D721Med (cell line): ENCODE results near the gene CNIH3.
"Not testable (repeated sequence)": the region's sequence is repeated elsewhere in the genome, so short reads cannot be mapped to it uniquely, and the experiment has no call there.

Experiments
- DNase-seq: peaks from one replicate; pipeline ENCODE4 v3.0.0; 2011; ENCODE audit warnings: low spot score; ENCODE audit not compliant: insufficient read length
- FAIRE-seq: peaks from 2 replicates; lab custom pipeline; 2011; peaks lifted over from hg19 to GRCh38; lab: Jason Lieb, UNC
- TF ChIP-seq, protein P1 (sequence below): IDR thresholded peaks from 2 replicates; pipeline ENCODE4 v1.5.1; 2012; ENCODE audit warnings: mild to moderate bottlenecking, control low read depth; ENCODE audit not compliant: insufficient read depth; ENCODE audit errors: missing control alignments

Gene CNIH3

DNA sequence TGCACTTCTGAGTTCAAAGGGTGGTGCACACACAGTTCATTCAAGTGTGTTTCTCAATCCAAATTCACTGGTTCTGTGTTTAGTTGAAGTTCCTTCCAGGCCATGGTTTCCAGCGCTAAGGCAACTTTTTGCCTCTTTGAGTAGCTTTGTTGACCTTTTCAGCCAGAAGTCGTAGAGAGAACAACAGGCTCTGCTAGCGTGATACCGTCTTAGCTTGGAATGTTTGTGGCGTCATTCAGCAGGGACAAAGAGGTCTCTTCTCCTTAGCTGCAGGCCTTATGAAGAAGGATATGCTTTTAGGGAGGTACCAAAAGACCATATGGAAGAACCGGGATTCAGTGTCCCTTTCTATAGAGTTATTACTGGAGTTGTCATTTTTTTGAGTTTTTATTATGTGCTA, 65.7 kb downstream of the CNIH3 start:
- no peak for FAIRE-seq
- TF ChIP-seq, protein P1, sequence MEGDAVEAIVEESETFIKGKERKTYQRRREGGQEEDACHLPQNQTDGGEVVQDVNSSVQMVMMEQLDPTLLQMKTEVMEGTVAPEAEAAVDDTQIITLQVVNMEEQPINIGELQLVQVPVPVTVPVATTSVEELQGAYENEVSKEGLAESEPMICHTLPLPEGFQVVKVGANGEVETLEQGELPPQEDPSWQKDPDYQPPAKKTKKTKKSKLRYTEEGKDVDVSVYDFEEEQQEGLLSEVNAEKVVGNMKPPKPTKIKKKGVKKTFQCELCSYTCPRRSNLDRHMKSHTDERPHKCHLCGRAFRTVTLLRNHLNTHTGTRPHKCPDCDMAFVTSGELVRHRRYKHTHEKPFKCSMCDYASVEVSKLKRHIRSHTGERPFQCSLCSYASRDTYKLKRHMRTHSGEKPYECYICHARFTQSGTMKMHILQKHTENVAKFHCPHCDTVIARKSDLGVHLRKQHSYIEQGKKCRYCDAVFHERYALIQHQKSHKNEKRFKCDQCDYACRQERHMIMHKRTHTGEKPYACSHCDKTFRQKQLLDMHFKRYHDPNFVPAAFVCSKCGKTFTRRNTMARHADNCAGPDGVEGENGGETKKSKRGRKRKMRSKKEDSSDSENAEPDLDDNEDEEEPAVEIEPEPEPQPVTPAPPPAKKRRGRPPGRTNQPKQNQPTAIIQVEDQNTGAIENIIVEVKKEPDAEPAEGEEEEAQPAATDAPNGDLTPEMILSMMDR = no peak
- no peak for DNase-seq

DNA sequence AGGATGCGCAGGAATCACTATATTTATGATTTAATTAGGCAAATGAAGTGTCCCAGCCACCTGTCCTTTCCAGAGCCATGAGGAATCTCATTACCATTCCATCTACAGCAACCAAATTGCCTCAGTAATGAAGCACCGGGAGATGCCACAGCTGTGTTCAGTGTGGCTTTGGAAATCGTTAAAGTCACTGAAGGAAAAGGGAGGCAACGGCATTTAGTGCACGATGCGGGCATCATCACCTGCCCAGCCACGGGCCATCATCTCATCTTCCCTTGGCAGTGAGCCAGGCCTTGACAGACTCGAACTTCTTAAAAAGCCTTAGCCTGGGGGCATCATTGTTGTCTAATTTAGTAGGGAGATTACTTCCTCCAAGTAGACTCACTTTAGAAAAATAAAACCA, 67.8 kb downstream of the CNIH3 start:
- TF ChIP-seq, protein P1 = no peak
- FAIRE-seq (no peak), DNase-seq (no peak)

DNA sequence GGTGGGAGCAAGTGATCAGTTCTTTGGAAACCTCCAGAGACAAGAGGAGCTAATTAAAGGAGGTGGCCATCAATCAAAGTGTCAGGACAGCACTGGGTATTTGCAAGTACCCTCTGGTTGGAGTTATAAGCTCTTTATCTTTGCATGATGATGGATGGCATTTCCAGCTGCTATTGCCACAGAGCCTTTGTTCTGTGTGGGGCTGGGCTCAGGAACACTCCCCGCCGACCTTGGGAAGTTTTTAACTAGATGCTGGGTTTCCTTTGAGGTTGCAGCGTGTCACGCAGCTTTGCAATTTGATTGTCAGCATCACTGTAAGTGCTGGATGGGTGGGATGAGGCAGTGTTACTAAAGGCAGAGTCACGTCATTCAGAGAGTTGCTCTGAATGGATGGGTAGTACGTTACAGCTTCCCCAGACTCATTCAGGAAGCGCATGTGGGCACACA, 68.9 kb downstream of the CNIH3 start:
- FAIRE-seq (no peak), DNase-seq (no peak)
- TF ChIP-seq, protein P1 = no peak

DNA sequence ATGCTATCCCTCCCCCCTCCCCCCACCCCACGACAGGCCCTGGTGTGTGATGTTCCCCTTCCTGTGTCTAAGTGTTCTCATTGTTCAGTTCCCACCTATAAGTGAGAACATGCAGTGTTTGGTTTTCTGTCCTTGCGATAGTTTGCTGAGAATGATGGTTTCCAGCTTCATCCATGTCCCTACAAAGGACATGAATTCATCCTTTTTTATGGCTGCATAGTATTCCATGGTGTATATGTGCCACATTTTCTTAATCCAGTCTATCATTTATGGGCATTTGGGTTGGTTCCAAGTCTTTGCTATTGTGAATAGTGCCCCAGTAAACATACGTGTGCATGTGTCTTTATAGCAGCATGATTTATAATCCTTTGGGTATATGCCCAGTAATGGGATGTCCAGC, 70.0 kb downstream of the CNIH3 start:
- not testable (repeated sequence) for FAIRE-seq, DNase-seq

DNA sequence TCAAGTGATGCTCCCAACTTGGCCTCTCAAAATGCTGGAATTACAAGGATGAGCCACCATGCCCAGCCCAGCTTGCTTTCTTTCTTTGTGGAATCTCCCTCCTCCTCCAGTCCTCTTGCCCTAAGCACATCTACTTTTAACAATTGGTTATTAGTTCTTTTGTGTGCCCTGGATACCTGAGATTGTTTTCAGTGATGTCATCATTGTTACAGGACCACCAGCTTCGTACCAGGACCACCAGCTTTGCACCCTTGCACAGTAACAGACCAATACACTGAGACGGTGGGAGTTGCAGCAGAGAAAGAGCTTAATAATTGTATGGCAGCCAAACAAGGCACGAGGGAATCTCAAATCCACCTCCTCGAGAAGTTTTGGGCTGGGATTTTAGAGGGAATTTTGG, 71.3 kb downstream of the CNIH3 start:
- FAIRE-seq (no peak), DNase-seq (no peak)
- TF ChIP-seq, protein P1 = no peak

DNA sequence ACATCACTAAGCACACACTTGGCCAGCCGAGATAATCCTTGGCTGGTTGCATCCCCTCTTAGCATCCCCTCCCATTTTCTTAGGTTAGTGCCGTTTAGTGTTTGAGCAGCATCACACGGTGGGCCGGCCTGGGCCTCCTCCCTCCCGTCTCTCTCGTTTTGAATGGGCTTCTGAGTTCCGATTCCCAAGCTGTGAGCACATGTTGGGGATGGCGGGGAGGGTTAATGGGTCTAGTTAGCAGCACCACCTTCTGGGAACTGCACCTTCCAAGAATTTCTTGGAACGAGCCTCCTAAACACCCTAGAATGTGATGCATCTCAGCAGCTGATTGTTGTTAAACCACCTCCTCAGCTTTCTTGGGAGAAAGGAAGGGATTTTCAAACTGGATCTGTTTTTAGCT, 73.3 kb downstream of the CNIH3 start:
- TF ChIP-seq, protein P1 = no peak
- DNase-seq (no peak), FAIRE-seq (no peak)

DNA sequence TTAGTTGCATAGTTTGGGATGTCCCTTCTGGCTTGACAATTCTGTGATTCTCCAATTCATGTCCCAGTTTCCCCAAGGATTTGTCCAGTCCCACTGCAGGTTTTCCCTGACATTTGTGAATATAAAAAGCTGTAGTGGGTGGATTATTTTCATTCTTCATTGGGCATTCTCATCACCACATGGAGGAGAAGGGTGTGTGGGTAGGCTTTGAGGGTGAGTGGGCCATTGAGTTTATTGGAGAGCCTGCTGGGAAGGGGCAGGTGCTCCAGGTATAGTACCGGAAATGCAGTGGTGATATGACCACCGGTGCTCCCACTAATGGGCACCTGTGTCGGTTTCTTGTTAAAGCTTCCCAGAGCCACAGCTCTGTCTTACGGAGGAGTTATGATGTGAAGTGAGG, 74.5 kb downstream of the CNIH3 start:
- TF ChIP-seq, protein P1 = no peak
- no peak for FAIRE-seq

DNA sequence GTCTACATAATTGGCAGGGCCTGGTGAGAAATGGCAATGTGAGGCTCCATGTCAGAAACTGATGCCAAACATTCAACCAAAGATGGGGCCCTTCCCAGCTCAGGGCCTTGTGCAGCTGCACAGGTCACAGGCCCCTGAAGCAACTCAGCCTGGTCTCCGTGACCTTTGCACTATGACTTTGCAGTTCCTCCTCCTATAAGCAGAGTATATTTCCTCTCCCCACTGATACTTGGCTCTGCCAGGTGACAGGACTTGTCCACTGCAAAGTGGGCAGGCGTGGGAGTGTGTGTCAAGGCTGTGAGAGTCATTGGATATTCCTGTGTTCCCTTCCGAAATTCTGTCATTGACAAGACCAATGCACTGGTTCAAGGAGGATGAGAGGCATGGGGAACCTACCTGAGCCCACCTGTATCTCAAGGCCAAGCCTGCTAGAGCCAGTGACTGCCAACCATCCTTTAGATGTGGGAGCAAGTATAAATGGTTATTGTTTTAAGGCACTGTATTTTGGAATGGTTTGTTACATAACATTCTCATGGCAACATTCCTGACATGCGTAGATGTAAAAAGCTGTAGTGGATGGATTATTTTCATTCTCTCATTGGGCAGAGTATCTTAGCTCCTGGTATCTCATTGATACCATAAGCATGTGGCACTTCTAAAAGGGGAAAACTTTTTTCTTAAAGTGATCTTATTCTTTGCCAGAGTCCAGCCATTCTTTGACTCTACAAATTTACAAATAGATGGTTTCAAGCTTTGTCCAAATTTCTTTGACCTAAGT, 75.2 kb downstream of the CNIH3 start:
- TF ChIP-seq, protein P1 = no peak
- FAIRE-seq = no peak
- DNase-seq = no peak

More for the DNA sequence above, 74.5 kb downstream of the CNIH3 start:
- no peak for DNase-seq
